HepG2 (cell line): ENCODE data around the gene JSRP1. TPM values are rescaled to one million over a fixed set of nuclear protein-coding genes. Genes with fewer than 3 reads are reported as not detected.
A peak's percentile ranks its signal among the peaks of the same experiment; 100 is the strongest.

Experiments used
- BRF2 ChIP-seq: sonication (generic); formaldehyde crosslinking; IDR thresholded peaks from 2 replicates; pipeline ENCODE4 v1.8.1; 2022; ENCODE audit warnings: mild to moderate bottlenecking, missing genetic modification reagents
- CREB3 ChIP-seq: sonication (generic); formaldehyde crosslinking; IDR thresholded peaks from 2 replicates; pipeline ENCODE4 v1.5.0; 2020; ENCODE audit warnings: missing genetic modification reagents
- HDAC6 ChIP-seq: fragments of 200-600 bp; sonication (generic); IDR thresholded peaks from 2 replicates; pipeline ENCODE4 v1.7.0; 2017; ENCODE audit warnings: mild to moderate bottlenecking, antibody characterized with exemption, low read length, low read depth
- KLF13 ChIP-seq: sonication (generic); formaldehyde crosslinking; IDR thresholded peaks from 2 replicates; pipeline ENCODE4 v1.4.0; 2020; ENCODE audit warnings: mild to moderate bottlenecking, missing genetic modification reagents
- LCORL ChIP-seq, 2 experiments: fragments of 450-650 bp in 1 of 2; sonication (generic) in 1 of 2; formaldehyde crosslinking in 1 of 2; IDR thresholded peaks; 2 replicates each; pipeline versions ENCODE4 v1.5.0 to v1.6.1; 2017 to 2020; ENCODE audit warnings: antibody characterized with exemption in 1 of 2, missing genetic modification reagents in 1 of 2
- MED13 ChIP-seq: sonication (generic); formaldehyde crosslinking; IDR thresholded peaks from 2 replicates; pipeline ENCODE4 v1.5.0; 2020; ENCODE audit warnings: missing genetic modification reagents
- MTF2 ChIP-seq: sonication (generic); formaldehyde crosslinking; IDR thresholded peaks from 2 replicates; pipeline ENCODE4 v1.5.0; 2020; ENCODE audit warnings: missing genetic modification reagents, borderline replicate concordance
- PREB ChIP-seq: sonication (generic); formaldehyde crosslinking; IDR thresholded peaks from 2 replicates; pipeline ENCODE4 v1.4.0; 2020; ENCODE audit warnings: missing genetic modification reagents
- RBFOX2 ChIP-seq: fragments of 200-400 bp; formaldehyde crosslinking; IDR thresholded peaks from 2 replicates; pipeline ENCODE4 v1.6.1; 2017; ENCODE audit warnings: low read depth, mild to moderate bottlenecking, low read length
- RNF219 ChIP-seq: sonication (generic); formaldehyde crosslinking; IDR thresholded peaks from 2 replicates; pipeline ENCODE4 v1.5.0; 2020; ENCODE audit warnings: mild to moderate bottlenecking, missing genetic modification reagents
- WIZ ChIP-seq: sonication (generic); formaldehyde crosslinking; IDR thresholded peaks from 2 replicates; pipeline ENCODE4 v1.5.1; 2020; ENCODE audit warnings: mild to moderate bottlenecking, missing genetic modification reagents
- ZNF10 ChIP-seq: sonication (generic); formaldehyde crosslinking; IDR thresholded peaks from 2 replicates; pipeline ENCODE4 v1.4.0; 2020; ENCODE audit warnings: mild to moderate bottlenecking, low read depth, missing genetic modification reagents, borderline replicate concordance
- ZNF367 ChIP-seq: sonication (generic); formaldehyde crosslinking; IDR thresholded peaks from 2 replicates; pipeline ENCODE4 v1.4.0; 2020; ENCODE audit warnings: missing genetic modification reagents, borderline replicate concordance
- ZNF646 ChIP-seq: sonication (generic); formaldehyde crosslinking; IDR thresholded peaks from 2 replicates; pipeline ENCODE4 v1.9.0; 2021; ENCODE audit warnings: mild to moderate bottlenecking, missing genetic modification reagents
- polyA plus RNA-seq, 8 experiments: library from polyadenylated mRNA; depleted of rRNA in 3 of 8; stranded (reverse) in 7 of 8; unstranded in 1 of 8; fragments of >200 nt; fragmentation: Illumina TruSeq in 4 of 8; extraction: Trizol in 4 of 8; gene quantifications; 2 replicates each; pipeline versions ENCODE4 v1.2.1 to v1.2.3, GENCODE V29; 2011 to 2016; ENCODE audit warnings: low read depth in 4 of 8, missing spikeins in 1 of 8, mixed read lengths in 1 of 8; ENCODE audit not compliant: insufficient read depth in 1 of 8
- total RNA-seq, 5 experiments: library from RNA; depleted of rRNA; stranded (reverse); fragments of >200 nt; fragmentation: Illumina TruSeq; extraction: Trizol; gene quantifications; 2 replicates each; pipeline ENCODE4 v1.2.3, GENCODE V29; 2016; ENCODE audit warnings: low read depth in 1 of 5

The JSRP1 gene
- total and polyA plus RNA-seq, 2 of the 13 experiments (the other 11 are each of a cell fraction or from before 2014, with no cell fraction given), result 0.16 to 0.38 TPM

GRCh38 chr19:2242092-2242537 is 14.1 kb downstream of the JSRP1 start (continued):
- TF ChIP-seq BRF2 (CRISPR knock-in tag) (no peak), PREB (CRISPR knock-in tag) (no peak), RBFOX2 (peak; percentile 44; the same call in 1 of the 2 replicates), CREB3 (no peak), ZNF646 (CRISPR knock-in tag) (no peak), HDAC6 (no peak), ZNF367 (CRISPR knock-in tag) (no peak), ZNF10 (CRISPR knock-in tag) (no peak), MED13 (CRISPR knock-in tag) (no peak), KLF13 (CRISPR knock-in tag) (no peak), RNF219 (CRISPR knock-in tag) (no peak), LCORL (IDR thresholded peaks at IDR 0.05) (no peak), LCORL (CRISPR knock-in tag; IDR thresholded peaks at IDR 0.05) (no peak), MTF2 (CRISPR knock-in tag) (no peak), WIZ (CRISPR knock-in tag) (no peak)
